WERI-Rb-1 (cell line): ENCODE results near the gene KCNK3.
A peak's percentile ranks its signal among the peaks of the same experiment; 100 is the strongest.

Experiments used
- DNase-seq: peaks from one replicate; pipeline ENCODE4 v3.0.0-alpha.2; 2020
- H3K27ac ChIP-seq: fragments of 250-450 bp; sonication (Bioruptor Pico); 2 replicates; pipeline ENCODE4 v1.5.1; 2020; ENCODE audit warnings: mild to moderate bottlenecking, moderate library complexity
- H3K27me3 ChIP-seq: fragments of 250-450 bp; sonication (Bioruptor Pico); 2 replicates; pipeline ENCODE4 v1.5.1; 2021; ENCODE audit warnings: mild to moderate bottlenecking, low read depth, moderate library complexity; ENCODE audit not compliant: insufficient read depth, severe bottlenecking
- H3K36me3 ChIP-seq: fragments of 250-450 bp; sonication (Bioruptor Pico); 2 replicates; pipeline ENCODE4 v1.5.1; 2020; ENCODE audit warnings: mild to moderate bottlenecking, moderate library complexity
- H3K4me3 ChIP-seq: 2 replicates; pipeline ENCODE4 v1.5.1; 2011; ENCODE audit warnings: low read depth, mild to moderate bottlenecking, control low read depth, low read length
- H3K9me3 ChIP-seq: fragments of 250-450 bp; sonication (Bioruptor Pico); 2 replicates; pipeline ENCODE4 v1.5.1; 2021; ENCODE audit warnings: mild to moderate bottlenecking, moderate library complexity; ENCODE audit not compliant: severe bottlenecking
- CTCF ChIP-seq: IDR thresholded peaks from 2 replicates; pipeline ENCODE4 v1.5.1; 2011; ENCODE audit warnings: low read depth, mild to moderate bottlenecking, control low read depth, inconsistent platforms, low read length

The KCNK3 gene

GRCh38 chr2:26692279-26692896, at the start of gene KCNK3:
KCNK3 (plus strand) TSS chr2:26692722; CDS start chr2:26692876, 154 bp downstream.
- Histone ChIP-seq H3K9me3 (no peaks in the 10 kb centered on the region), H3K27me3 (no peaks in the 10 kb centered on the region), H3K27ac (peak within 1 kb of the TSS; percentile 83), H3K4me3 (peak within 1 kb of the TSS; percentile 79), H3K36me3 (peaks cover 29% of the 10 kb centered on the region)
- DNase-seq = peak; percentile 94
- TF ChIP-seq CTCF = no peak

GRCh38 chr2:26644188-26644835, 48.2 kb upstream of the KCNK3 start:
- H3K4me3 ChIP-seq = no peak overlapping the region
- no peaks in the 10 kb centered on the region for H3K36me3 ChIP-seq
- TF ChIP-seq CTCF = no peak
- H3K27ac ChIP-seq = no peak overlapping the region
- no peak for DNase-seq
- no peaks in the 10 kb centered on the region for H3K9me3 ChIP-seq
- H3K27me3 ChIP-seq = no peaks in the 10 kb centered on the region

GRCh38 chr2:26645762-26646161, 46.8 kb upstream of the KCNK3 start:
- Histone ChIP-seq H3K27ac (no peak overlapping the region), H3K36me3 (no peaks in the 10 kb centered on the region), H3K4me3 (no peak overlapping the region), H3K9me3 (peaks cover 5% of the 10 kb centered on the region), H3K27me3 (no peaks in the 10 kb centered on the region)
- TF ChIP-seq CTCF = no peak
- no peak for DNase-seq

- TF ChIP-seq CTCF = no peak
- no peaks in the 10 kb centered on the region for H3K36me3 ChIP-seq
- no peak overlapping the region for H3K27ac ChIP-seq
- peaks cover 5% of the 10 kb centered on the region for H3K9me3 ChIP-seq
- DNase-seq = peak; percentile 5
- no peak overlapping the region for H3K4me3 ChIP-seq
- no peaks in the 10 kb centered on the region for H3K27me3 ChIP-seq
These were observed 45.4 kb upstream of the KCNK3 start for GRCh38 chr2:26646986-26647672.

GRCh38 chr2:26647981-26648380, 44.5 kb upstream of the KCNK3 start:
- Histone ChIP-seq H3K27me3 (no peaks in the 10 kb centered on the region), H3K27ac (no peak overlapping the region), H3K4me3 (no peak overlapping the region), H3K9me3 (peaks cover 5% of the 10 kb centered on the region), H3K36me3 (no peaks in the 10 kb centered on the region)
- no peak for TF ChIP-seq CTCF
- DNase-seq = peak; percentile 5
